HG03039 (cell line): Measurements from ENCODE around the gene OR2T2.
"Not testable (repeated sequence)": the region's sequence is repeated elsewhere in the genome, so short reads cannot be mapped to it uniquely, and the experiment has no call there.

Experiments used
- ATAC-seq: cut with Tn5 transposase; IDR thresholded peaks from one replicate; pipeline ENCODE4 v1.9.1; 2021; ENCODE audit warnings: mild to moderate bottlenecking, moderate library complexity; ENCODE audit not compliant: unreplicated experiment

The OR2T2 gene

DNA sequence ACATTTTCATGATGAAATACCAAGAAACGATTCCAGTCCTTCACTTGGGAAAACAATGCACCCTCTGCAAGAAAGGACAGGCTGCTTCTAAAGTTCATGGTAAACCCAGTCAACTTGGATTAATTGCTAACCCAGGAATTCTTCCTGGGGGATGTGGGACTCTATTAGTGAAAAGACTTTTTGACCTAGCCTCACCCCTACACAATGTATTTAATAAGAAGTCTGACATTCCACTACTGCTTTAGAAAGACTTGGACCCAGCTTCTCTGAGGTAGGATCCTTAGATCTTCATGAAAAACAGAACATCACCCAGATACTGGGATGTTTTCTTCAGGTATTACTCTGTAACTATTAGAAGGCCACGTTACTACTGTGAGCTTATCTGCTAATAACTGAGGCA lies at the start of gene OR2T2:
Gene OR2T2 (plus strand): TSS at position 239 of the 400 bp plus-strand sequence. CDS start 7,161 bp downstream, outside the sequence.
- ATAC-seq = not testable (repeated sequence)

DNA sequence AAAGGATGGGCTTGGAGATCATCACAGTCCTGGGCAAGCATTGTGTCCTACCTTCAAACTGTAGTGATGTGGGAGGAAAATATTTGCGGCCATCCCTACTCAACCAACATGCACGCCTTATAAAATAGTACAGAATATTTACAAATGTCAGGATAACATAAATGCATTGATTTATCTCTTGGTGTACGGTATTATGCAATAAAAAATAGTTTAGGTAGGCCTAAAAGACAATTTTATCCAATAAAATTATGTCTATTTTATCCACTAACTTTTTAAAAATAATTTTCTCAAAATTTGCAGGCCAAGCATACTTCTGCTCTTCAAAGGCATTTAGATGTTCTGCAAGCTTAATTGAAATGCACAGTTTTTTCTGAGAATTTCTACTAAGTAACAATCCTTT lies 42.7 kb upstream of the OR2T2 start, which contains the start of gene OR2T1:
Gene OR2T1 (plus strand): TSS at position 301 of the 400 bp plus-strand sequence. CDS start 3,100 bp downstream, outside the sequence.
- no peak for ATAC-seq

GRCh38 chr1:248404024-248404423 lies 41.4 kb upstream of the OR2T2 start:
- ATAC-seq = no peak

DNA sequence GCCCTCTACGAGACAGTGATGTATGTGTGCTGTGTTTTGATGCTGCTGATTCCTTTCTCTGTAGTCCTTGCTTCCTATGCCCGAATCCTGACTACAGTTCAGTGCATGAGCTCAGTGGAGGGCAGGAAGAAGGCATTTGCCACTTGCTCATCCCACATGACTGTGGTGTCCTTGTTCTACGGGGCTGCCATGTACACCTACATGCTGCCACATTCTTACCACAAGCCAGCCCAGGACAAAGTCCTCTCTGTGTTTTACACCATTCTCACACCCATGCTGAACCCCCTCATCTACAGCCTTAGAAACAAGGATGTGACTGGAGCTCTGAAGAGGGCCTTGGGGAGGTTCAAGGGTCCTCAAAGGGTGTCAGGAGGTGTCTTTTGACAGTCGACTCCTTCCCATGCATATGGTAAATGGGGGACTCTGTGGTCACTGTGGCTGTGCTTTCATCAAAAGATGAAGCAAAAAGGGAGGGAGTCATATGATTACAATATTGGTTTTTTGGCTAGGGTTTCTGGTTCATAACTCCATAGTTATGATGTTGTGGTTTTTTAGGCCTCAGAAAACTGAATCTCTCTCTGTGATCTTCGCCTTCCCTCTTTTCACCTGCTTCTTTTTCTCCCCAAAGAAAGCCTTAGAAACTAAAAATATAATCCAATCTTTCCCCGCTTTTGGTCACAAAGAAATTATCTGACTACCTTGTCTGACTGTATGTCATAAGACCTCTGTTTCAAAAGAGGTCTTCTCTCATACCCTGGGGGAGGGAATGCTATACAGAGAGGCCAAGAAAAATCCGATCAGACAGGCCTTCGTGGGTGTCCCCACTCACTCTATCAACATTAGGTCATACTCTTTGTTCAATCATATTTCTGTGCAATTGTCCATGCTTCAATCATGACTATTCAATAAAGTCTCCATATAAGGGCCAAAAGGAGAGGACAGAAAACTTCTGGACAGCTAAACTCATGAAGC lies 38.4 kb upstream of the OR2T2 start:
- peak; percentile 49 for ATAC-seq

GRCh38 chr1:248416226-248416625 lies 29.2 kb upstream of the OR2T2 start:
- ATAC-seq = no peak

GRCh38 chr1:248417854-248418253 lies 27.6 kb upstream of the OR2T2 start:
- ATAC-seq = no peak

DNA sequence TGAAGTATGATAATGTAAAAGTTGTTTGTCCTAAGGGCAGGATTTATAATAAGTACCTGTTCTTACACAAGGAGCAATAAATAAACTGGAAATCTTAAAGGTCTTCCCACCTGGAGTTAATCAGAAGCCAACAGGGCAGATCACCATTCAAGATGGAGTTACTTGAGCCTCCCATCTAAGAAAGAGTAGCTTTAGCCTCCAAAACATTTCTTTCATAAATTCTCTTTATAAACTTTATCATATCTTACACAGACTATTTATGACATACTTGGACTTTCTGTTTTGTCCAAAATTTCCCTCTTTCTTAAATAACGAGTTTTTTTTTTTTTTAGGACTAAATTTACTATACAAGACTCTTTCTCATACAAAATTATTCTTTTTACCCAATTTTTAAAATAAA lies 24.1 kb upstream of the OR2T2 start:
- no peak for ATAC-seq

DNA sequence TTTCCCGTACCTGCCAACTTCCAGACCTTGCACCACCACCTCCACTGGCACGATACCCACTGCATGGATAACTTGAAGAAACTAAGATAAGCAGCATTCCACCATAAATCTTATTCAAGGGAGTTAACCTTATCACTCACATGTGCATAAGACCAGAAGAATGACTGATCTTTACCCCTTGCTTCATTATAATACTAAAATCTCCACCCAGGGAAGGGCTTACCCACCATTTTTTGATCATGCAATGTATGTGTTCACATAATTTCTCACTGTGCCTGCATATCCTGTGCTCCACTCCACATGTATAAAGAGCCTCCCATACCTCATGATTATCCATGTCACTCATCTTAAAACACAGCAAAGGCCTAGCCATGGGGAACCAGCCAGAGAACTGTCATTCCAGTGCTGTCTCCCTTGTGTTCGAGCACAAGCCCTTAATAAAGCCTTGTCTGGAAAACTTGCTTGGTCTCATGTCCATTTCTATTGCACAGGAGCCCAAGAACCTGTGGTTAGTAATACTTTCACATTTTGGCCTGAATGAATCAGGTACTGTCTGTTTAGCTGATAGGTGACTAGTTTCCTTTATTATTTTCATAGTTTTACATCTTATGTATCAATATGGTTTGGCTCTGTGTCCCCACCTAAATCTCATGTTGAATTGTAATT lies 17.8 kb upstream of the OR2T2 start:
- ATAC-seq = peak; percentile 41

DNA sequence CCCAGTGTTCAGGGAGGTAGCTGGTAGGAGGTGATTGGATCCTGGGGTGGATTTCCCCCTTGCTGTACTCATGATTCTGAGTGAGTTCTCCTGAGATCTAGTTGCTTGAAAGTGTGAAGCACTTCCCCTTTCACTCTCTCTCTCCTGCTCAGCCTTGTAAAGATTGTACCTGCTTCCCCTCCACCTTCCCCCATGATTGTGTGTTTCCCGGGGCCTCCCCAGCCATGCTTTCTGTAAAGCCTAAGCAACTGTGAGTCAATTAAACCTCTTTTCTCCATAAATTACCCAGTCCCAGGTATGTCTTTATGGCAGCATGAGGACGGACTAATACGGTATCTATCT lies 17.3 kb upstream of the OR2T2 start:
- ATAC-seq = peak; percentile 92

- not testable (repeated sequence) for ATAC-seq
Observed at GRCh38 chr1:248431683-248432082, 13.8 kb upstream of the OR2T2 start.

DNA sequence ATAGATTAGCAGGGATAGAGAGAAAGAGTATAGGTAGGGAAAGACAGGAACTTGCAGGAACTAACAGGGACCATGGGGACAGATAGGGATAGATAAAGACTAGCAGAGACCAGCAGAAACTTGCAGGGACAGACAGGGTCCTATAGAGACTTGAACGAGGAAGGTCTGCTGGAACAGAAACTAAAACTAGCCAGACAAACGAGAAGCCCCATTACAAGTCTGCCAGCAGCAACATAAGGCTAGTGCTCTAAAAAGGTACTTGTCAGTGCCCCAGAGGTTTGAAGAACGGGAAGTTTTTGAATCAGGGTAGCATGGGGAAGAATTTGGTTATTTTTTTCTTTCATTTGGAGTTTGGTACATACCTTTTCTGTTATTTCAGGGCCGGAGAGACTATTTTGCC lies 13.2 kb upstream of the OR2T2 start:
- not testable (repeated sequence) for ATAC-seq

GRCh38 chr1:248433811-248434415 lies 11.5 kb upstream of the OR2T2 start:
- not testable (repeated sequence) for ATAC-seq

- ATAC-seq = not testable (repeated sequence)
Observed at GRCh38 chr1:248434913-248435312, 10.5 kb upstream of the OR2T2 start.

- not testable (repeated sequence) for ATAC-seq
Observed at GRCh38 chr1:248436303-248436702, 9.1 kb upstream of the OR2T2 start.

- ATAC-seq = peak; percentile 50
Observed at GRCh38 chr1:248438668-248439067, 6.8 kb upstream of the OR2T2 start.

- ATAC-seq = not testable (repeated sequence)
Observed at GRCh38 chr1:248439283-248439682, 6.2 kb upstream of the OR2T2 start.

- not testable (repeated sequence) for ATAC-seq
Observed at GRCh38 chr1:248442500-248443277, 2.7 kb upstream of the OR2T2 start.

- ATAC-seq = not testable (repeated sequence)
Observed at GRCh38 chr1:248444603-248445002, 834 bp upstream of the OR2T2 start.

- peak; percentile 52 for ATAC-seq
Observed at GRCh38 chr1:248448409-248449074, 3.1 kb downstream of the OR2T2 start.
